Retinal pigment epithelial cell (primary cell): ENCODE data around the gene GIPC3.

ENCODE experiments used
- DNase-seq: peaks from one replicate; pipeline ENCODE4 v3.0.0-alpha.2; 2010; ENCODE audit warnings: low read depth
- H3K4me3 ChIP-seq: 2 replicates; pipeline ENCODE4 v1.5.1; 2011; ENCODE audit warnings: mild to moderate bottlenecking, low read length, control low read depth, moderate library complexity
- CTCF ChIP-seq: conservative IDR thresholded peaks from 2 replicates; pipeline ENCODE4 v1.5.1; 2011; ENCODE audit warnings: low read depth, low read length, control low read depth, inconsistent platforms

The GIPC3 gene

GRCh38 chr19:3636962-3637361 lies 51.7 kb downstream of the GIPC3 start:
- H3K4me3 ChIP-seq, result no peak overlapping the region
- no peak for DNase-seq
- no peak for TF ChIP-seq CTCF

- TF ChIP-seq CTCF, result no peak
- DNase-seq, result no peak
- H3K4me3 ChIP-seq, result no peak overlapping the region
Measured at GRCh38 chr19:3637621-3638020, 52.3 kb downstream of the GIPC3 start.

- H3K4me3 ChIP-seq, result no peak overlapping the region
- DNase-seq, result no peak
- no peak for TF ChIP-seq CTCF
Measured at GRCh38 chr19:3638208-3639193, 53.2 kb downstream of the GIPC3 start.

- DNase-seq, result no peak
- TF ChIP-seq CTCF, result no peak
- no peak overlapping the region for H3K4me3 ChIP-seq
Measured at GRCh38 chr19:3639479-3639878, 54.2 kb downstream of the GIPC3 start.

- DNase-seq, result no peak
- no peak for TF ChIP-seq CTCF
- H3K4me3 ChIP-seq, result no peak overlapping the region
Measured at GRCh38 chr19:3641515-3642269, 56.4 kb downstream of the GIPC3 start.

- no peak for DNase-seq
- no peak for TF ChIP-seq CTCF
- H3K4me3 ChIP-seq, result no peak overlapping the region
Measured at GRCh38 chr19:3642296-3642695, 57.0 kb downstream of the GIPC3 start.
